GM13977 (cell line): ENCODE measurements around the gene OVCH1.
"Not testable (repeated sequence)": the region's sequence is repeated elsewhere in the genome, so short reads cannot be mapped to it uniquely, and the experiment has no call there.

Experiments
- DNase-seq: peaks from one replicate; pipeline ENCODE4 v3.0.0; 2012; ENCODE audit warnings: low spot score
- CTCF ChIP-seq: IDR thresholded peaks from 2 replicates; pipeline ENCODE4 v1.5.1; 2012; ENCODE audit warnings: mild to moderate bottlenecking, control low read depth; ENCODE audit not compliant: insufficient read depth; ENCODE audit errors: extremely low read depth, missing control alignments
- in situ Hi-C: fragments of 300-500 bp; cut with MboI; formaldehyde crosslinking; loops from one replicate; pipeline ENCODE4 v1.12.0; 2022; ENCODE audit warnings: low sequenced_read_pairs, low pct_unique_long_range_greater_than_20kb, mixed read lengths, inconsistent platforms; ENCODE audit not compliant: unreplicated experiment

The OVCH1 gene

GRCh38 chr12:29438752-29439408 lies 58.6 kb downstream of the OVCH1 start:
- DNase-seq = no peak
- in situ Hi-C loops = no loop called here
- TF ChIP-seq CTCF = no peak

GRCh38 chr12:29437575-29437974 lies 59.9 kb downstream of the OVCH1 start:
- TF ChIP-seq CTCF = no peak
- in situ Hi-C loops = no loop called here
- no peak for DNase-seq

GRCh38 chr12:29436815-29437214 lies 60.7 kb downstream of the OVCH1 start:
- in situ Hi-C loops, DNase-seq: not testable (repeated sequence)

GRCh38 chr12:29431513-29431912 lies 66.0 kb downstream of the OVCH1 start:
- DNase-seq = no peak
- TF ChIP-seq CTCF = no peak
- in situ Hi-C loops = no loop called here

GRCh38 chr12:29430716-29431044 lies 66.8 kb downstream of the OVCH1 start:
- no peak for TF ChIP-seq CTCF
- no peak for DNase-seq
- in situ Hi-C loops = no loop called here

- in situ Hi-C loops = no loop called here
- no peak for TF ChIP-seq CTCF
- DNase-seq = no peak
Observed at GRCh38 chr12:29429999-29430715, 67.3 kb downstream of the OVCH1 start.

- DNase-seq = peak; percentile 4
- no peak for TF ChIP-seq CTCF
- in situ Hi-C loops = no loop called here
Observed at GRCh38 chr12:29428633-29429032, 68.9 kb downstream of the OVCH1 start.
